GM19452 (cell line): Measurements from ENCODE around the gene IFNA8.
"Not testable (repeated sequence)": the region's sequence is repeated elsewhere in the genome, so short reads cannot be mapped to it uniquely, and the experiment has no call there.

Experiments
- ATAC-seq: cut with Tn5 transposase; IDR thresholded peaks from one replicate; pipeline ENCODE4 v1.9.1; 2021; ENCODE audit not compliant: unreplicated experiment

IFNA8 gene

DNA sequence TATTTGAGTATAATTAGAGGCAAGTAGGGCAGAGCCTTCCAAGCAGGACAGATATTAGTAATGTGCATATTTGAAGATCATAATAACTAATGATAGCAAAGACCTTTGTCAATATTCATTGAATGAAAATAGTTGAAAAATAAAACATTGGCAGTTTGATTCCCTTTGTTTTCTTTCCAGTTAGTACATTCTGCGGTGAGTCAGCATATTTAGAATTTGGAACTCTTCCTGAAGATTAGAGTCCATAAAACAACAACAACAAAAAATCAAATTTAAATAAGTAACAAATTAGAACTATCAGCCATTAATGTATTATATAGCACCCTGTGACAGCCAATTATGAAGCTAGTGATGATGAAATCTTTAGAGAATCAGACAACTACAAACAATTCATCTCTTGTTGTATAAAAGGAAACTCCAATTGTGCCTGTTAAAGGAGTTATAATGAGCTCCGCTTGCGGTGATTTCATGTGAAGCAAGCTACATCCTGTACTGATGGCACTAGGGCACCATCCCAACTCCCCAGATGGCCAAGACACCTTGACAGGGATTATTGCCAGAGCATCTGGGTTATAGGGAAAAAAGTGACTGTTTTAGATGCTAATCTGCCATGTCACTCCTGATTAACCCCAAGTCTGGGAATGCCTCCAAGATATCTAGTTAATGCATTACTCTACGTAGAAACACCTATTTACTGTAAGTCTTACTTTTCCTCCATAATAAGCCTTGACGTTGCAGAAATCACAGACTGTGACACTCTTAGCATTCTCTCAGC lies 6.8 kb downstream of the IFNA8 start:
- no peak for ATAC-seq

GRCh38 chr9:21428235-21428634 lies 19.3 kb downstream of the IFNA8 start:
- ATAC-seq, result no peak

DNA sequence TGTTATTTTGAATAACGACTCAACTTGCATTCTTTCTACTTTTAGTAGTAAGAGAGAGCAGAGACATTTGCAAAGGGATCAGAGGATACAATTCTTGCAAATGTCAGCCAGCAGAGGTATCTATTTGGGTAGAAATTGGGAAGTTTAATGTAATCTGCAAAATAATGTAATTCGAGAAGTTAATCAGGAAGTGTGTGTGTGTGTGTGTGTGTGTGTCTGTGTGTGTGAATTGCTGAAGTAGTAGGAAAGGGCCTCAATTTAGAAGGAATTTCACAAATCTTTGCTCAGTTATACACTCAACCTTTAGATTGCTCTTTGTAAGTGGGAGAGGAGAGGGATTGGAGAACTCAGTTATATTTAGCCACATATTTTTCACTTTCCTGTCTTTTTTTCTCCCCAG lies 20.3 kb downstream of the IFNA8 start:
- no peak for ATAC-seq

DNA sequence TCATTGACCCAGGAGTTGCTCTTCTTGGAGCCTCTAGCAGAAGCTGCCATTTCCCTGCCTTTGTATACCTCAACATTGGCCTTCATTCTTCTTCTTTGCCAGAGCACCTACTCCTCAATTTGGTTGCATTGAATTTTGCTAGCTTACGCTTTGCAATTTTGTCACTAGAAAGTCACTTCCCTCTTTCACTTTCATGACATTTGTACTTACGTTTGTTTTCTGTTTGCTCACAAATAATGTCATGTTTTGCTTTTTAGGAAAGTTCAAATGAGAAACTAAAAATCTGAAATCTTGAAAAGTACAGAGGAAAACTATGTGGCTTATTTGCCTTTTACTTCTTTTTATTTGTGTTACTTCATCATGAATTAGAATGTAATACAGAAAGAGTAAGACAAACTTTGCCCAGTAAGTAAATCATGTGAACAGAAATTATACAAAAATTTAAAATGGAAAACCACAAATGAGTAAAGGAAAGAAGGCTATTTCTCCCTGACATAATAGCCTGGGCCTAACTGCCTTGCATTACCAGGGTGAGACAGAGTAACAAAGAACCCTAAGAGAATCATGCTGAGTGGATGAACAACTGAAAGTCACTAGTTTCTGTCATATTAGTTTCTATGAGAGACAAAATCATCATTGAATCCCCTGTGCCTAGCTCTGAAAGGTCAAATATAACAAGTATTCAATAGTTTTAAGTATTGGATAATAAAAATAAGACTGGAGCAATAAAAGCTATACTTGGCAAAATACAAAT lies 23.9 kb downstream of the IFNA8 start:
- peak; percentile 55 for ATAC-seq

- ATAC-seq, result no peak
Observed at GRCh38 chr9:21434202-21435014, 25.5 kb downstream of the IFNA8 start.

- not testable (repeated sequence) for ATAC-seq
Observed at GRCh38 chr9:21435015-21435383, 26.1 kb downstream of the IFNA8 start.

- no peak for ATAC-seq
Observed at GRCh38 chr9:21440139-21440538, 31.2 kb downstream of the IFNA8 start, which contains the start of gene IFNA1. Gene IFNA1, plus strand, starts transcription at chr9:21440439. Its CDS starts 69 bp downstream, at chr9:21440508.

GRCh38 chr9:21443849-21444625 lies 35.1 kb downstream of the IFNA8 start:
- ATAC-seq, result peak; percentile 96

- ATAC-seq, result not testable (repeated sequence)
Observed at GRCh38 chr9:21449312-21449711, 40.4 kb downstream of the IFNA8 start.

DNA sequence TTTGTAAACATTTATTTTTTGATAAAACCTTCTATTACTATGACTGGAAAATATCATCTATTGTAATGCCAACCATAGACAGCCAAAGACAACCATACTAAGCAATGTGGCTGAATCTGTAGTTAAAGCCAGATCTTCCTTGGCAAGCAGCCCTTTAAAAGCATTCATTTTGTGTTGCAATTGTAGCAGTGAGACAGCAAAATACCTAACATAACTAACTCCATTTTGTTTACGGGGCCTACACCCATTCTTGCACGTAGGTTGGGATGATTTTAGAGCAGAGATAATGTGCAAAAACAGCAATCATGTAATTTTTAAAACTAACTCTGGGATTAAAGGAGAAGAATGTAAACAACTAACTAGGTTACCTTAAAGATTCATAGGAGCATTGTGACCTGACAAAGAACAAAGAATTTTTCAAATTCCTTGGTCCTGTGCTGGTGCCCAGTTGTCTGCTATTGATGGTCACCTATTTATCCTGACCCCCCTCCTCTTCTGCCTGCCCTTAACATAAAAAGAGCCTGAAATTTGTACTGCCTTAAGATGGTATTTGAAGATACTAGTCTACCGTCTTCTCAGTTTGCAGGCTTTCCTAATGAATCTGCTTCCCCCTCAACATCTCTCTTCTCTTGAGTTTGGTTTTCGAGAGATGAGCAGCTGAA lies 41.9 kb downstream of the IFNA8 start:
- ATAC-seq, result no peak

DNA sequence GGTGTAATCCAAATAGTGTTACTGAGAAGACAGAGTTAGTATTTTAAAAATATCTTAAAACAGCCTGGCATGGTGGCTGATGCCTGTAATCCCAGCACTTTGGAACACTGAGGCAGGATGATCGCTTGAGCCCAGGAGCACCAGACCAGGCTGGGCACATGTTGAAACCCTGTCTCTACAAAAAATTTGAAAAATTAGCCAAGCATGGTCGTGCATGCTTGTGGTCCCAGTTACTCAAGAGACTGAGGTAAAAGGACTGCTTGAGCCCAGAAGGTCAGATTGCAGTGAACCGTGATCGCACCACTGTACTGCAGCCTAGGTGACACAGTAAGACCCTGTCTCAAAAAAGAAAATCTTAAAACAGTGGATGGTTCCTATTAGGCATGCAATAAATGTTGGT lies 43.8 kb downstream of the IFNA8 start:
- no peak for ATAC-seq

- no peak for ATAC-seq
Observed at GRCh38 chr9:21454149-21454548, 45.2 kb downstream of the IFNA8 start.

DNA sequence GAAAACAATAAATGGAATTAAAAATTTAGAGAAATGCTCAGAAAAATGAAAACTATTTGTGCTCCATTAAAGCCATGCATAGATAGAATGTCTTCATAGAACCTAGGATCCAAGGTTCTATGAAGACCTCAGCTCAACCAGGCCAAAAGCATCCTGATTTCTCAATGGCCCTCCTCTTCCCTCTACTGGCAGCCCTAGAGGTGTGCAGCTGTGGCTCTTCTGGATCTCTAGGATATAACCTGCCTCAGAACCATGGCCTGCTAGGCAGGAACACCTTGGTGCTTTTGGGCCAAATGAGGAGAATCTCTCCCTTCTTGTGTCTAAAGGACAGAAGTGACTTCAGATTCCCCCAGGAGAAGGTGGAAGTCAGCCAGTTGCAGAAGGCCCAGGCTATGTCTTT lies 46.4 kb downstream of the IFNA8 start:
- peak; percentile 89 for ATAC-seq
